Prostate gland (tissue), 2 donors: Measurements from ENCODE around the gene RABGGTB. TPM values are rescaled to one million over a fixed set of nuclear protein-coding genes. Genes with fewer than 3 reads are reported as not detected.

Source experiments
- DNase-seq: peaks from one replicate; pipeline ENCODE4 v3.0.0-alpha.2; 2019; ENCODE audit warnings: low spot score
- H3K27ac ChIP-seq, 2 donors: fragments of 200-600 bp; sonication (generic); 2 replicates each; pipeline ENCODE4 v1.5.1; 2017 to 2019
- H3K27me3 ChIP-seq: fragments of 200-600 bp; sonication (generic); replicated peaks from 2 replicates; pipeline ENCODE4 v1.5.1; 2019; ENCODE audit not compliant: insufficient read depth
- H3K36me3 ChIP-seq, 2 donors: fragments of 200-600 bp; sonication (generic); 1 replicate in 1 of 2; 2 replicates in 1 of 2; pipeline versions ENCODE4 v1.5.1 to v1.8.1; 2017 to 2019
- H3K4me1 ChIP-seq: fragments of 200-600 bp; sonication (generic); replicated peaks from 2 replicates; pipeline ENCODE4 v1.5.1; 2019
- H3K4me3 ChIP-seq, 2 donors: fragments of 200-600 bp; sonication (generic); 2 replicates each; pipeline ENCODE4 v1.5.1; 2017 to 2019
- H3K9me3 ChIP-seq: fragments of 200-600 bp; sonication (generic); 2 replicates; pipeline ENCODE4 v1.5.1; 2017
- CTCF ChIP-seq, 4 experiments: fragments of 200-600 bp in 2 of 4; fragments of 450-650 bp in 2 of 4; sonication (generic) in 2 of 4; IDR thresholded peaks; 1 replicate in 3 of 4; 2 replicates in 1 of 4; pipeline ENCODE4 v1.5.1; 2016 to 2019; ENCODE audit warnings: antibody characterized with exemption in 4 of 4, mild to moderate bottlenecking in 2 of 4, moderate library complexity in 2 of 4
- POLR2A ChIP-seq: fragments of 450-650 bp; IDR thresholded peaks from one replicate; pipeline ENCODE4 v1.6.1; 2016; ENCODE audit warnings: antibody characterized with exemption, mild to moderate bottlenecking
- POLR2AphosphoS5 ChIP-seq: sonication (generic); formaldehyde crosslinking; IDR thresholded peaks from one replicate; pipeline ENCODE4 v1.6.1; 2017; ENCODE audit warnings: antibody characterized with exemption
- WGBS: methylation state at CpG from one replicate; pipeline ENCODE4 v1.1.5; 2018; 5-methylcytosine and 5-hydroxymethylcytosine counted together
- intact Hi-C: fragments of 100-400 bp; cut with DNase I; formaldehyde crosslinking; loops from one replicate; pipeline ENCODE4 v1.14.2; 2022
- total RNA-seq, 2 donors: library from RNA; depleted of rRNA; stranded (reverse); fragments of >200 nt; gene quantifications; one replicate each; pipeline ENCODE4 v1.1.0, GENCODE V29; 2016

The RABGGTB gene
- total RNA-seq, 2 donors from 2014 or later = 34.4 to 42.8 TPM

GRCh38 chr1:75791022-75791421, 5.0 kb downstream of the RABGGTB start:
- Histone ChIP-seq H3K4me1 (no peaks in the 10 kb centered on the region), H3K27ac (no peak overlapping the region), H3K27me3 (no peaks in the 10 kb centered on the region), H3K36me3 (peaks cover 0 to 7% of the 10 kb centered on the region in 2 donors), H3K4me3 (no peak overlapping the region), H3K9me3 (no peaks in the 10 kb centered on the region)
- intact Hi-C loops = no loop called here
- DNase-seq = no peak
- 36% methylated on average over 1 of the region's 1 CpG for WGBS
- TF ChIP-seq POLR2AphosphoS5 (no peak), CTCF (IDR thresholded peaks at IDR 0.05) (no peak), POLR2A (no peak)

- peaks cover 0 to 7% of the 10 kb centered on the region in 2 donors for H3K36me3 ChIP-seq
- TF ChIP-seq POLR2A = no peak
- no peak for TF ChIP-seq POLR2AphosphoS5
- TF ChIP-seq CTCF (IDR thresholded peaks at IDR 0.05) = no peak
- no peaks in the 10 kb centered on the region for H3K9me3 ChIP-seq
- no peaks in the 10 kb centered on the region for H3K4me1 ChIP-seq
- no peak overlapping the region for H3K4me3 ChIP-seq
- 94% methylated on average over 3 of the region's 3 CpGs for WGBS
- DNase-seq = no peak
- no peaks in the 10 kb centered on the region for H3K27me3 ChIP-seq
- intact Hi-C loops = no loop called here
- no peak overlapping the region for H3K27ac ChIP-seq
Observed at GRCh38 chr1:75792091-75792490, 6.0 kb downstream of the RABGGTB start.

- H3K27me3 ChIP-seq = no peaks in the 10 kb centered on the region
- H3K4me1 ChIP-seq = no peaks in the 10 kb centered on the region
- no peaks in the 10 kb centered on the region for H3K9me3 ChIP-seq
- H3K36me3 ChIP-seq = peaks cover 0 to 7% of the 10 kb centered on the region in 2 donors
- no peak for DNase-seq
- no peak for TF ChIP-seq POLR2AphosphoS5
- TF ChIP-seq POLR2A = no peak
- no peak for TF ChIP-seq CTCF (IDR thresholded peaks at IDR 0.05)
- H3K4me3 ChIP-seq = no peak overlapping the region
- WGBS = 98% methylated on average over 2 of the region's 2 CpGs
- intact Hi-C loops = no loop called here
- H3K27ac ChIP-seq = no peak overlapping the region
Observed at GRCh38 chr1:75794382-75794781, 8.3 kb downstream of the RABGGTB start.

GRCh38 chr1:75795703-75796193, 9.7 kb downstream of the RABGGTB start:
- intact Hi-C loops = no loop called here
- Histone ChIP-seq H3K27me3 (no peaks in the 10 kb centered on the region), H3K4me3 (no peak overlapping the region), H3K27ac (no peak overlapping the region), H3K4me1 (no peaks in the 10 kb centered on the region), H3K9me3 (no peaks in the 10 kb centered on the region), H3K36me3 (peaks cover 0 to 2% of the 10 kb centered on the region in 2 donors)
- DNase-seq = no peak
- 94% methylated on average over 4 of the region's 4 CpGs for WGBS
- TF ChIP-seq CTCF (IDR thresholded peaks at IDR 0.05) = no peak
- no peak for TF ChIP-seq POLR2A
- TF ChIP-seq POLR2AphosphoS5 = no peak
